Fibroblast of lung (primary cell): ENCODE results near the gene CCDC97. TPM values are rescaled to one million over a fixed set of nuclear protein-coding genes. Genes with fewer than 3 reads are reported as not detected.

Experiments used
- DNase-seq, 2 donors: peaks; one replicate each; pipeline versions ENCODE4 v3.0.0 to v3.0.0-alpha.2; 2010; ENCODE audit warnings: low read depth in 2 of 2
- H2AFZ ChIP-seq: 2 replicates; pipeline ENCODE4 v1.5.1; 2012; ENCODE audit warnings: low read length, control low read depth, inconsistent platforms
- H3K27ac ChIP-seq: 2 replicates; pipeline ENCODE4 v1.5.1; 2011; ENCODE audit warnings: low read length, control low read depth; ENCODE audit not compliant: insufficient read depth
- H3K27me3 ChIP-seq: 2 replicates; pipeline ENCODE4 v1.5.1; 2011; ENCODE audit warnings: mild to moderate bottlenecking, low read length; ENCODE audit not compliant: control insufficient read depth, insufficient read depth
- H3K36me3 ChIP-seq: 2 replicates; pipeline ENCODE4 v1.5.1; 2011; ENCODE audit warnings: low read length; ENCODE audit not compliant: control insufficient read depth, insufficient read depth
- H3K4me1 ChIP-seq: 2 replicates; pipeline ENCODE4 v1.5.1; 2011; ENCODE audit warnings: low read length; ENCODE audit not compliant: control insufficient read depth, insufficient read depth; ENCODE audit errors: extremely low read depth
- H3K4me2 ChIP-seq: 2 replicates; pipeline ENCODE4 v1.5.1; 2011; ENCODE audit warnings: low read length, control low read depth; ENCODE audit not compliant: insufficient read depth; ENCODE audit errors: extremely low read depth
- H3K4me3 ChIP-seq, 4 experiments: fragments of 200-600 bp in 1 of 4; sonication (generic) in 1 of 4; replicated peaks in 1 of 4; 2 replicates each; pipeline ENCODE4 v1.5.1; 2011 to 2016; ENCODE audit warnings: low read length in 4 of 4, low read depth in 3 of 4, mild to moderate bottlenecking in 3 of 4, control low read depth in 2 of 4, inconsistent platforms in 1 of 4, mixed read lengths in 1 of 4; ENCODE audit not compliant: insufficient read depth in 1 of 4; ENCODE audit errors: control extremely low read depth in 1 of 4
- H3K79me2 ChIP-seq: 2 replicates; pipeline ENCODE4 v1.5.1; 2012; ENCODE audit warnings: mild to moderate bottlenecking, low read length, inconsistent platforms; ENCODE audit not compliant: control insufficient read depth, insufficient read depth
- H3K9ac ChIP-seq: 2 replicates; pipeline ENCODE4 v1.5.1; 2011; ENCODE audit warnings: mild to moderate bottlenecking, low read length, control low read depth; ENCODE audit not compliant: insufficient read depth
- H3K9me3 ChIP-seq: 2 replicates; pipeline ENCODE4 v1.5.1; 2012; ENCODE audit warnings: low read depth, low read length; ENCODE audit not compliant: control insufficient read depth, insufficient read depth
- H4K20me1 ChIP-seq: 2 replicates; pipeline ENCODE4 v1.5.1; 2011; ENCODE audit warnings: low read length; ENCODE audit not compliant: control insufficient read depth, insufficient read depth; ENCODE audit errors: extremely low read depth
- CTCF ChIP-seq, 2 donors: IDR thresholded peaks in 1 of 2; conservative IDR thresholded peaks in 1 of 2; 1 replicate in 1 of 2; 2 replicates in 1 of 2; pipeline ENCODE4 v1.5.1; 2011 to 2012; ENCODE audit warnings: low read length in 2 of 2, control low read depth in 1 of 2, inconsistent platforms in 1 of 2, low read depth in 1 of 2, mild to moderate bottlenecking in 1 of 2
- EZH2 ChIP-seq: IDR thresholded peaks from 2 replicates; pipeline ENCODE4 v1.5.1; 2012; ENCODE audit warnings: low read length, control low read depth, mild to moderate bottlenecking; ENCODE audit errors: missing control alignments
- polyA plus RNA-seq, 2 donors: library from polyadenylated mRNA; depleted of rRNA in 1 of 2; stranded (reverse) in 1 of 2; unstranded in 1 of 2; fragments of >200 nt; gene quantifications; 2 replicates each; pipeline ENCODE4 v1.2.1, GENCODE V29; 2011 to 2012; ENCODE audit warnings: missing spikeins in 1 of 2
- total RNA-seq: library from RNA; depleted of rRNA; stranded (reverse); fragments of >200 nt; gene quantifications from 2 replicates; pipeline ENCODE4 v1.2.1, GENCODE V29; 2014

Gene CCDC97
- total and polyA plus RNA-seq, 2 donors (not counting 1 experiment from before 2014, with no cell fraction given), result 6.3 to 7.8 TPM

GRCh38 chr19:41316306-41316920 is 6.4 kb downstream of the CCDC97 start:
- Histone ChIP-seq H3K27ac (no peak overlapping the region), H3K9ac (no peak overlapping the region), H3K9me3 (no peaks in the 10 kb centered on the region), H3K27me3 (no peaks in the 10 kb centered on the region), H3K36me3 (peaks cover 21% of the 10 kb centered on the region), H2AFZ (no peak overlapping the region), H3K79me2 (peaks cover 14% of the 10 kb centered on the region), H3K4me3 (no peak overlapping the region), H4K20me1 (no peaks in the 10 kb centered on the region), H3K4me2 (no peak overlapping the region), H3K4me1 (peaks cover 4% of the 10 kb centered on the region)
- TF ChIP-seq EZH2, result no peak
- DNase-seq, result no peak

- Histone ChIP-seq H4K20me1 (no peaks in the 10 kb centered on the region), H3K9me3 (no peaks in the 10 kb centered on the region), H3K36me3 (peaks cover 16% of the 10 kb centered on the region), H3K27ac (no peak overlapping the region), H3K27me3 (no peaks in the 10 kb centered on the region), H3K4me3 (no peak overlapping the region), H3K4me2 (no peak overlapping the region), H3K9ac (no peak overlapping the region), H3K79me2 (no peaks in the 10 kb centered on the region), H3K4me1 (peaks cover 26% of the 10 kb centered on the region), H2AFZ (no peak overlapping the region)
- TF ChIP-seq EZH2 (no peak), CTCF (conservative IDR thresholded peaks at IDR 0.05 in 1 of 2, IDR thresholded peaks at IDR 0.05 in 1 of 2; ENCODE audit: low read depth in 1 of 2, low read length in 2 of 2) (no peak)
- no peak for DNase-seq
These were observed 8.9 kb downstream of the CCDC97 start for GRCh38 chr19:41318696-41319499.

GRCh38 chr19:41319500-41320184 is 9.7 kb downstream of the CCDC97 start:
- H3K27me3 ChIP-seq, result no peaks in the 10 kb centered on the region
- no peak for DNase-seq
- peaks cover 34% of the 10 kb centered on the region for H3K4me1 ChIP-seq
- peaks cover 16% of the 10 kb centered on the region for H3K36me3 ChIP-seq
- H3K9me3 ChIP-seq, result no peaks in the 10 kb centered on the region
- H4K20me1 ChIP-seq, result no peaks in the 10 kb centered on the region
- no peak overlapping the region for H3K9ac ChIP-seq
- H3K4me2 ChIP-seq, result no peak overlapping the region
- no peak overlapping the region for H3K4me3 ChIP-seq
- TF ChIP-seq CTCF (conservative IDR thresholded peaks at IDR 0.05 in 1 of 2, IDR thresholded peaks at IDR 0.05 in 1 of 2; ENCODE audit: low read depth in 1 of 2, low read length in 2 of 2) (no peak), EZH2 (no peak)
- no peaks in the 10 kb centered on the region for H3K79me2 ChIP-seq
- H2AFZ ChIP-seq, result no peak overlapping the region
- no peak overlapping the region for H3K27ac ChIP-seq
